ENCODE data around the gene BSDC1.
"Not testable (repeated sequence)": the region's sequence is repeated elsewhere in the genome, so short reads cannot be mapped to it uniquely, and the experiment has no call there.

The BSDC1 gene

GRCh38 chr1:32398401-32398800 is 4.2 kb upstream of the BSDC1 start:
- no peak overlapping the region for H3K27ac ChIP-seq (ENCODE audit: low read depth, low read length)
- H3K9ac ChIP-seq (ENCODE audit: low read length): no peak overlapping the region
- H3K4me2 ChIP-seq (ENCODE audit: low read depth, low read length, poor library complexity, severe bottlenecking): no peak overlapping the region
- H3K27me3 ChIP-seq (ENCODE audit: low read length): no peaks in the 10 kb centered on the region
- H3K79me2 ChIP-seq (ENCODE audit: insufficient read depth, low read length): no peaks in the 10 kb centered on the region
- H3K9me2 ChIP-seq (replicated peaks; ENCODE audit: insufficient read depth, low read length): no peaks in the 10 kb centered on the region
- no peak overlapping the region for H3K4me3 ChIP-seq (ENCODE audit: insufficient read depth, low read length, poor library complexity, severe bottlenecking)
- H3F3A ChIP-seq (ENCODE audit: insufficient read depth): no peaks in the 10 kb centered on the region
- no peaks in the 10 kb centered on the region for H3K36me3 ChIP-seq (ENCODE audit: low read length)
- no peaks in the 10 kb centered on the region for H4K20me1 ChIP-seq (ENCODE audit: low read depth, low read length)
- H2AFZ ChIP-seq (ENCODE audit: low read depth, low read length, severe bottlenecking): no peak overlapping the region
- no peaks in the 10 kb centered on the region for H3K9me3 ChIP-seq (ENCODE audit: insufficient read depth, low read length)
- TF ChIP-seq, protein P1, sequence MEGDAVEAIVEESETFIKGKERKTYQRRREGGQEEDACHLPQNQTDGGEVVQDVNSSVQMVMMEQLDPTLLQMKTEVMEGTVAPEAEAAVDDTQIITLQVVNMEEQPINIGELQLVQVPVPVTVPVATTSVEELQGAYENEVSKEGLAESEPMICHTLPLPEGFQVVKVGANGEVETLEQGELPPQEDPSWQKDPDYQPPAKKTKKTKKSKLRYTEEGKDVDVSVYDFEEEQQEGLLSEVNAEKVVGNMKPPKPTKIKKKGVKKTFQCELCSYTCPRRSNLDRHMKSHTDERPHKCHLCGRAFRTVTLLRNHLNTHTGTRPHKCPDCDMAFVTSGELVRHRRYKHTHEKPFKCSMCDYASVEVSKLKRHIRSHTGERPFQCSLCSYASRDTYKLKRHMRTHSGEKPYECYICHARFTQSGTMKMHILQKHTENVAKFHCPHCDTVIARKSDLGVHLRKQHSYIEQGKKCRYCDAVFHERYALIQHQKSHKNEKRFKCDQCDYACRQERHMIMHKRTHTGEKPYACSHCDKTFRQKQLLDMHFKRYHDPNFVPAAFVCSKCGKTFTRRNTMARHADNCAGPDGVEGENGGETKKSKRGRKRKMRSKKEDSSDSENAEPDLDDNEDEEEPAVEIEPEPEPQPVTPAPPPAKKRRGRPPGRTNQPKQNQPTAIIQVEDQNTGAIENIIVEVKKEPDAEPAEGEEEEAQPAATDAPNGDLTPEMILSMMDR (IDR thresholded peaks at IDR 0.05; ENCODE audit: insufficient read depth, low read length, poor library complexity, severe bottlenecking): no peak
- no peak for TF ChIP-seq EZH2phosphoT487 (conservative IDR thresholded peaks at IDR 0.05; ENCODE audit: low read length)

DNA sequence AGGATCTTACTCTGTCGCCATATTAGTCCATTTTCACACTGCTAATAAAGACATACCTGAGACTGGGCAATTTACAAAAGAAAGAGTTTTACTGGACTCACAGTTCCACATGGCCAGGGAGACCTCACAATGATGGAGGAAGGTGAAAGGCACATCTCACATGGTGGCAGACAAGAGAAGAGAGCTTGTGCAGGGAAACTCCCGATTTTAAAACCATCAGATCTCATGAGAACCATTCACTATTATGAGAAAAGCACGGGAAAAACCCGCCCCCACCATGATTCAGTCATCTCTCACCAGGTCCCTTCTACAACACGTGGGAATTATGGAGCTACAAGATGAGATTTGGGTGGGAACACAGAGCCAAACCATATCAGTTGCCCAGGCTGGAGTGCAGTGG is 2.3 kb upstream of the BSDC1 start:
- H2AFZ ChIP-seq (ENCODE audit: low read depth, low read length, severe bottlenecking); H3F3A ChIP-seq (ENCODE audit: insufficient read depth); H3K4me3 ChIP-seq (ENCODE audit: insufficient read depth, low read length, poor library complexity, severe bottlenecking); H3K36me3 ChIP-seq (ENCODE audit: low read length); H4K20me1 ChIP-seq (ENCODE audit: low read depth, low read length); H3K27ac ChIP-seq (ENCODE audit: low read depth, low read length); H3K9ac ChIP-seq (ENCODE audit: low read length); H3K9me3 ChIP-seq (ENCODE audit: insufficient read depth, low read length); H3K9me2 ChIP-seq (replicated peaks; ENCODE audit: insufficient read depth, low read length); H3K4me2 ChIP-seq (ENCODE audit: low read depth, low read length, poor library complexity, severe bottlenecking); H3K79me2 ChIP-seq (ENCODE audit: insufficient read depth, low read length); H3K27me3 ChIP-seq (ENCODE audit: low read length): not testable (repeated sequence)

GRCh38 chr1:32394890-32395432 is 720 bp upstream of the BSDC1 start:
- Histone ChIP-seq H3K9me3 (ENCODE audit: insufficient read depth, low read length) (no peaks in the 10 kb centered on the region), H3K27me3 (ENCODE audit: low read length) (no peaks in the 10 kb centered on the region), H3K4me3 (ENCODE audit: insufficient read depth, low read length, poor library complexity, severe bottlenecking) (peak overlapping the region; percentile 69), H3F3A (ENCODE audit: insufficient read depth) (no peaks in the 10 kb centered on the region), H2AFZ (ENCODE audit: low read depth, low read length, severe bottlenecking) (peak overlapping the region; percentile 96), H4K20me1 (ENCODE audit: low read depth, low read length) (no peaks in the 10 kb centered on the region), H3K27ac (ENCODE audit: low read depth, low read length) (no peak overlapping the region), H3K9me2 (replicated peaks; ENCODE audit: insufficient read depth, low read length) (no peaks in the 10 kb centered on the region), H3K79me2 (ENCODE audit: insufficient read depth, low read length) (no peaks in the 10 kb centered on the region), H3K36me3 (ENCODE audit: low read length) (no peaks in the 10 kb centered on the region), H3K9ac (ENCODE audit: low read length) (peak overlapping the region; percentile 65), H3K4me2 (ENCODE audit: low read depth, low read length, poor library complexity, severe bottlenecking) (peak overlapping the region; percentile 76)
- TF ChIP-seq, protein P1 (IDR thresholded peaks at IDR 0.05; ENCODE audit: insufficient read depth, low read length, poor library complexity, severe bottlenecking): no peak
- no peak for TF ChIP-seq EZH2phosphoT487 (conservative IDR thresholded peaks at IDR 0.05; ENCODE audit: low read length)

GRCh38 chr1:32393832-32394140 is 455 bp downstream of the BSDC1 start:
- Histone ChIP-seq H3K79me2 (ENCODE audit: insufficient read depth, low read length) (no peaks in the 10 kb centered on the region), H3F3A (ENCODE audit: insufficient read depth) (no peaks in the 10 kb centered on the region), H4K20me1 (ENCODE audit: low read depth, low read length) (no peaks in the 10 kb centered on the region)

More at GRCh38 chr1:32393832-32394140, 455 bp downstream of the BSDC1 start:
- no peaks in the 10 kb centered on the region for H3K9me3 ChIP-seq (ENCODE audit: insufficient read depth, low read length)
- no peaks in the 10 kb centered on the region for H3K27me3 ChIP-seq (ENCODE audit: low read length)
- no peaks in the 10 kb centered on the region for H3K9me2 ChIP-seq (replicated peaks; ENCODE audit: insufficient read depth, low read length)
- no peaks in the 10 kb centered on the region for H3K36me3 ChIP-seq (ENCODE audit: low read length)
- H3K9ac ChIP-seq (ENCODE audit: low read length): peak overlapping the region; percentile 65
- H3K27ac ChIP-seq (ENCODE audit: low read depth, low read length): no peak overlapping the region
- H3K4me3 ChIP-seq (ENCODE audit: insufficient read depth, low read length, poor library complexity, severe bottlenecking): peak overlapping the region; percentile 68
- peak overlapping the region; percentile 87 for H3K4me2 ChIP-seq (ENCODE audit: low read depth, low read length, poor library complexity, severe bottlenecking)
- no peak for TF ChIP-seq EZH2phosphoT487 (conservative IDR thresholded peaks at IDR 0.05; ENCODE audit: low read length)
- TF ChIP-seq, protein P1 (IDR thresholded peaks at IDR 0.05; ENCODE audit: insufficient read depth, low read length, poor library complexity, severe bottlenecking): no peak
- peak overlapping the region; percentile 71 for H2AFZ ChIP-seq (ENCODE audit: low read depth, low read length, severe bottlenecking)

All from SU-DHL-6 (cell line).